Kidney (tissue), 22 donors: Measurements from ENCODE around the gene MYH9. TPM values are rescaled to one million over a fixed set of nuclear protein-coding genes. Genes with fewer than 3 reads are reported as not detected.

Source experiments
- DNase-seq, 5 donors: peaks; one replicate each; pipeline ENCODE4 v3.0.0-alpha.2; 2013 to 2020
- FAIRE-seq: peaks from 2 replicates; lab custom pipeline; 2012; peaks lifted over from hg19 to GRCh38; lab: Jason Lieb, UNC
- H3K27ac ChIP-seq, 2 donors: one replicate each; pipeline ENCODE4 v1.7.0; 2013; ENCODE audit warnings: low read depth in 2 of 2, low read length in 2 of 2, inconsistent platforms in 1 of 2
- H3K27me3 ChIP-seq: one replicate; pipeline ENCODE4 v1.7.1; 2013; ENCODE audit warnings: low read length, inconsistent platforms; ENCODE audit not compliant: control insufficient read depth, insufficient read depth
- H3K36me3 ChIP-seq, 3 donors: one replicate each; pipeline versions ENCODE4 v1.7.0 to v1.7.1; 2013; ENCODE audit warnings: low read length in 3 of 3, control low read depth in 1 of 3, inconsistent platforms in 1 of 3; ENCODE audit not compliant: insufficient read depth in 3 of 3, control insufficient read depth in 2 of 3
- H3K4me1 ChIP-seq, 3 donors: one replicate each; pipeline versions ENCODE4 v1.7.0 to v1.7.1; 2013; ENCODE audit warnings: low read length in 3 of 3, inconsistent platforms in 1 of 3, low read depth in 1 of 3; ENCODE audit not compliant: control insufficient read depth in 2 of 3, insufficient read depth in 2 of 3
- H3K4me3 ChIP-seq, 3 donors: one replicate each; pipeline versions ENCODE4 v1.7.0 to v1.8.1; 2013; ENCODE audit warnings: low read length in 3 of 3, control low read depth in 1 of 3, inconsistent platforms in 1 of 3
- H3K9ac ChIP-seq, 3 donors: one replicate each; pipeline versions ENCODE4 v1.7.0 to v1.7.1; 2013; ENCODE audit warnings: low read length in 3 of 3, control low read depth in 1 of 3, inconsistent platforms in 1 of 3
- H3K9me3 ChIP-seq, 3 donors: one replicate each; pipeline versions ENCODE4 v1.7.0 to v1.7.1; 2013; ENCODE audit warnings: low read length in 3 of 3, control low read depth in 1 of 3, inconsistent platforms in 1 of 3; ENCODE audit not compliant: control insufficient read depth in 2 of 3, insufficient read depth in 1 of 3
- intact Hi-C: fragments of 100-400 bp; cut with DNase I; formaldehyde crosslinking; loops from one replicate; pipeline ENCODE4 v1.11.1; 2022
- long read RNA-seq, 10 donors: library from polyadenylated mRNA in 1 of 10; unstranded in 1 of 10; transcript quantifications; one replicate each; pipeline ENCODE4 v2.0.0 and lab custom pipeline, GENCODE V29; 2021 to 2026
- polyA plus RNA-seq: library from polyadenylated mRNA; stranded (reverse); fragments of 350-450 nt; fragmentation: Illumina TruSeq; extraction: RNeasy Lipid Tissue Mini Kit (QIAGEN cat#74804); gene quantifications from one replicate; pipeline ENCODE4 v1.2.3, GENCODE V29; 2014; ENCODE audit warnings: low read depth, low replicate concordance; ENCODE audit not compliant: insufficient read depth
- total RNA-seq: library from RNA; stranded (reverse); fragmentation: NEBNext Ultra II Directional; extraction: Animal tissue kit (Norgen Biotek cat#: 25700); gene quantifications from one replicate; pipeline ENCODE4 v1.2.1, GENCODE V29; 2021
- TF ChIP-seq, protein P1 (sequence below): IDR thresholded peaks from 3 replicates; pipeline ENCODE4 v1.5.1; 2012; ENCODE audit warnings: mild to moderate bottlenecking, moderate library complexity, borderline replicate concordance; ENCODE audit not compliant: insufficient read depth; ENCODE audit errors: extremely low read depth
- donor health status: control.
- donor health status: control.
- donor health status: control.
- donor health status: control.
- donor health status: control.
- donor health status: DM: yes; HTN: yes; CAD: no.
- donor health status: Normal renal cell carcinoma (clear cell type).

MYH9 gene
- total RNA-seq (655 TPM), polyA plus RNA-seq (85.2 TPM)
- long read RNA-seq, donor 1, full-length matches to known transcripts: 3 of 9 reads
- long read RNA-seq, donor 1, partial matches to known transcripts: 6 of 9 reads
- long read RNA-seq, donor 1, other reads (novel, unspliced or antisense): 0 of 9 reads
- long read RNA-seq, donor 2, full-length matches to known transcripts: 1 of 13 reads
- long read RNA-seq, donor 2, partial matches to known transcripts: 5 of 13 reads
- long read RNA-seq, donor 2, other reads (novel, unspliced or antisense): 7 of 13 reads
- long read RNA-seq, donor 3, partial matches to known transcripts: 33 of 33 reads
- long read RNA-seq, donor 3, other reads (novel, unspliced or antisense): 0 of 33 reads
- long read RNA-seq, donor 4, full-length matches to known transcripts: 9 of 39 reads
- long read RNA-seq, donor 4, partial matches to known transcripts: 25 of 39 reads
- long read RNA-seq, donor 4, other reads (novel, unspliced or antisense): 5 of 39 reads
- long read RNA-seq, donor 5: 0 reads
- long read RNA-seq, donor 6: 0 reads
- long read RNA-seq, donor 7, full-length matches to known transcripts: 59 of 369 reads
- long read RNA-seq, donor 7, partial matches to known transcripts: 290 of 369 reads
- long read RNA-seq, donor 7, other reads (novel, unspliced or antisense): 20 of 369 reads
- long read RNA-seq, donor 8, partial matches to known transcripts: 11 of 25 reads
- long read RNA-seq, donor 8, other reads (novel, unspliced or antisense): 14 of 25 reads
- long read RNA-seq, donor 9, partial matches to known transcripts: 0 of 1 reads
- long read RNA-seq, donor 9, other reads (novel, unspliced or antisense): 0 of 1 reads
- long read RNA-seq, donor 10, full-length matches to known transcripts: 1 of 1 reads
- long read RNA-seq, donor 10, partial matches to known transcripts: 0 of 1 reads
- long read RNA-seq, donor 10, other reads (novel, unspliced or antisense): 0 of 1 reads

DNA sequence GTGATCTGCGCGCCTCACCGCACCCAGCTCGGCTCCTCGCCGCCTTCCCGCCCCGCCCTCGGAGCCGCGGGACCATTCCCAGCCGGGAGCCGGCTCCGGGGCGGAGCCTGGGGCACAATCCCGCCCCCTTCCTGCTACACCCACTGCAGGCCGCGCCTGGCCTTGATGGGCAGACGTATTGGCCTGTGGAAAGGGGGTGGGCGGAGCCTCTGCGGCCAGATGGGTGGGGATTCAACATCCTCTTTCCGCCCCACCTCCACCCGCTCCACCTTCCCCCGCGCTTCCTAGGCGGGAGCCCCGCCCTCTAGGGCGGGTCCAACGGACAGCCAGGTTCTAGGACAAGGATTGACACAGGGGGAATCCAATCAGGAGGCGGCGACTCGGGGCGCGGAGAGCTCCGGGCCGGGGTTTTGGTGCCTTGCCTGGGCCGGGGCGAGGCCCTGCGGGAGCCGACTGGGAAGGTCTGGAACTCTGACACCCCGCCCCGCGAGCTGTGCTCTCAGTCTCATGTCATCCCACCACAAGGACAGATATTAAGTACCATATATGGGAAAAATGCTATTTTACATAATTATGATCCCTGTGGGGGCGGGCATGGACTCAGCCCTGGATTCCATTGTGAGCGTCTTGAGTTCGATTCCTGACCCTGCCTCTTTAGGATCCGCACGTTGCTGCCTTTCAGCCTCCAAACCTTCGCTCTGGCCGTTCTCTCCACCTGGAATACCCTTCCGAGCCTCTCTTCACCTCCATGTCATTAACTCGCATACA, at the start of gene MYH9:
Gene MYH9 (minus strand): TSS at position 9 of the 768 bp plus-strand sequence. CDS start 38,731 bp downstream, outside the sequence.
- Histone ChIP-seq H3K9me3 (no peaks in the 10 kb centered on the region), H3K36me3 (no peaks in the 10 kb centered on the region), H3K4me1 (peaks cover 2 to 18% (median 16%) of the 10 kb centered on the region in 3 donors), H3K27ac (peak within 1 kb of the TSS; percentile 98 to 99), H3K4me3 (peak within 1 kb of the TSS; percentile 73 to 96 (median 75)), H3K9ac (peak within 1 kb of the TSS; percentile 73 to 99 (median 93)), H3K27me3 (no peaks in the 10 kb centered on the region)
- DNase-seq (peak; percentile 100), FAIRE-seq (peak; percentile 97)
- intact Hi-C loops: no loop called here
- TF ChIP-seq, protein P1, sequence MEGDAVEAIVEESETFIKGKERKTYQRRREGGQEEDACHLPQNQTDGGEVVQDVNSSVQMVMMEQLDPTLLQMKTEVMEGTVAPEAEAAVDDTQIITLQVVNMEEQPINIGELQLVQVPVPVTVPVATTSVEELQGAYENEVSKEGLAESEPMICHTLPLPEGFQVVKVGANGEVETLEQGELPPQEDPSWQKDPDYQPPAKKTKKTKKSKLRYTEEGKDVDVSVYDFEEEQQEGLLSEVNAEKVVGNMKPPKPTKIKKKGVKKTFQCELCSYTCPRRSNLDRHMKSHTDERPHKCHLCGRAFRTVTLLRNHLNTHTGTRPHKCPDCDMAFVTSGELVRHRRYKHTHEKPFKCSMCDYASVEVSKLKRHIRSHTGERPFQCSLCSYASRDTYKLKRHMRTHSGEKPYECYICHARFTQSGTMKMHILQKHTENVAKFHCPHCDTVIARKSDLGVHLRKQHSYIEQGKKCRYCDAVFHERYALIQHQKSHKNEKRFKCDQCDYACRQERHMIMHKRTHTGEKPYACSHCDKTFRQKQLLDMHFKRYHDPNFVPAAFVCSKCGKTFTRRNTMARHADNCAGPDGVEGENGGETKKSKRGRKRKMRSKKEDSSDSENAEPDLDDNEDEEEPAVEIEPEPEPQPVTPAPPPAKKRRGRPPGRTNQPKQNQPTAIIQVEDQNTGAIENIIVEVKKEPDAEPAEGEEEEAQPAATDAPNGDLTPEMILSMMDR: no peak

DNA sequence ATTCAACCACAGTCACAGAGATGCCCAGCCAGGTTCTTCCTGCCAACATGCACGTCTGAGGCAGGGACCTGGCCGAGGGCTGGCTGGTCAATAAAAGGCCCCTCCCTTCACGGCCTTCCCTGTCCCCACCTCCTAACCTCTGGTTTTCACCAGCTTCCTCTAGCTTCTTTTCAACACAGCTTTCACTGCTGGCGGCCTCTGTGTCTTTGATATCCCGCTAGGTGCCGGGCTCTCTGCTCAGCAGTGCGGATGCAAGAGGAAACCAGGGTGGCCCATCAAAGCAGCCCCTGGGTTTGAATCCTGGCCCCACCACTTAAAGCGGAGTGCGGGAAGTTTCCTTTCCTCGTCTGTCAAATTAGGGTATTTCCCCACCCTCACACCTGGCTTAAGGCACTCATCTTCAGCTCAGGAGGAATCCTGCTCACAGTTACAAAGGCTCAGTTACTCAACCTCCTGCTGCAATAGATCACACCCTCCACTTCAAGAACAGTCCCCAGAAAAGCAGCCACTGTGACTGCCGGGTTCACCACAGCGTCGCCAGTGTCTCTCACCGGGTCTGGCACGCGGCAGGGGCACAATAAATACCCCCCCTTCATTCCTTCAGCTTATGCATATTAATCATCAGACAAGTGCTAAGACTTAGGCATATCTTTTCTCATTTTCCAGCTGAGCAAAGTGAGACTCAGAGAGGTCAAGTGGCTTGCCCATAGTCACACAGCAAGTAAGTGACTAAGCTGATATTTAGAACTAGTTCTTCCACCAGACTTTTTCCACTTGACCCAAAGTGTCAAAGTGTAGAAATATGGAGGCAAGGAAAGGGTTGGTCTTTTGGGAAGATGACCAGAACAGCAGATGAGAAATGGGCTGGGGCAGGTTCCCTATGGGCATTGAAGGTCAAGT, 48.0 kb upstream of the MYH9 start:
- Histone ChIP-seq H3K36me3 (no peaks in the 10 kb centered on the region), H3K27me3 (no peaks in the 10 kb centered on the region), H3K9me3 (no peaks in the 10 kb centered on the region), H3K4me3 (no peak overlapping the region), H3K27ac (peak overlapping the region in 1 of 2 donors; percentile 42), H3K4me1 (peaks cover 2 to 13% (median 4%) of the 10 kb centered on the region in 3 donors), H3K9ac (peak overlapping the region in 1 of 3 donors; percentile 25)
- no peak for FAIRE-seq
- DNase-seq: peak in 2 of 5 donors; percentile 46 to 53
- TF ChIP-seq, protein P1: no peak
- intact Hi-C loops: no loop called here
